ENCODE data around the gene ANO4. TPM values are rescaled to one million over a fixed set of nuclear protein-coding genes. Genes with fewer than 3 reads are reported as not detected.
"Not testable (repeated sequence)": the region's sequence is repeated elsewhere in the genome, so short reads cannot be mapped to it uniquely, and the experiment has no call there.

ANO4 gene
- total RNA-seq, 1 donor from 2014 or later = not detected

- intact Hi-C loops (cut with micrococcal nuclease) = no loop called here
Measured at GRCh38 chr12:100987552-100988521, 193.3 kb downstream of the ANO4 start.

GRCh38 chr12:100989509-100989908 lies 194.9 kb downstream of the ANO4 start:
- intact Hi-C loops (cut with micrococcal nuclease) = not testable (repeated sequence)

GRCh38 chr12:100991102-100991501 lies 196.5 kb downstream of the ANO4 start:
- intact Hi-C loops (cut with micrococcal nuclease) = no loop called here

- intact Hi-C loops (cut with micrococcal nuclease) = no loop called here
Measured at GRCh38 chr12:100992194-100992593, 197.6 kb downstream of the ANO4 start.

- intact Hi-C loops (cut with micrococcal nuclease) = no loop called here
Measured at GRCh38 chr12:100993916-100994450, 199.4 kb downstream of the ANO4 start.

- intact Hi-C loops (cut with micrococcal nuclease) = no loop called here
Measured at GRCh38 chr12:100995201-100995600, 200.6 kb downstream of the ANO4 start.

GRCh38 chr12:100995771-100996170 lies 201.2 kb downstream of the ANO4 start:
- intact Hi-C loops (cut with micrococcal nuclease) = no loop called here

- intact Hi-C loops (cut with micrococcal nuclease) = no loop called here
Measured at GRCh38 chr12:101001669-101002068, 207.1 kb downstream of the ANO4 start.

- intact Hi-C loops (cut with micrococcal nuclease) = no loop called here
Measured at GRCh38 chr12:101002696-101003419, 208.3 kb downstream of the ANO4 start.

- intact Hi-C loops (cut with micrococcal nuclease) = no loop called here
Measured at GRCh38 chr12:101004898-101005297, 210.3 kb downstream of the ANO4 start.

- intact Hi-C loops (cut with micrococcal nuclease) = no loop called here
Measured at GRCh38 chr12:101009274-101009673, 214.7 kb downstream of the ANO4 start.

GRCh38 chr12:101010896-101011295 lies 216.3 kb downstream of the ANO4 start:
- intact Hi-C loops (cut with micrococcal nuclease) = no loop called here

GRCh38 chr12:101013993-101014392 lies 219.4 kb downstream of the ANO4 start:
- intact Hi-C loops (cut with micrococcal nuclease) = no loop called here

GRCh38 chr12:101015044-101015443 lies 220.5 kb downstream of the ANO4 start:
- intact Hi-C loops (cut with micrococcal nuclease) = no loop called here

GRCh38 chr12:101018540-101018939 lies 224.0 kb downstream of the ANO4 start:
- intact Hi-C loops (cut with micrococcal nuclease) = no loop called here

GRCh38 chr12:101019201-101019600 lies 224.6 kb downstream of the ANO4 start:
- intact Hi-C loops (cut with micrococcal nuclease) = no loop called here

GRCh38 chr12:101019667-101020066 lies 225.1 kb downstream of the ANO4 start:
- intact Hi-C loops (cut with micrococcal nuclease) = no loop called here

GRCh38 chr12:101021442-101021841 lies 226.9 kb downstream of the ANO4 start:
- intact Hi-C loops (cut with micrococcal nuclease) = no loop called here

GRCh38 chr12:101021911-101022388 lies 227.4 kb downstream of the ANO4 start:
- intact Hi-C loops (cut with micrococcal nuclease) = no loop called here

GRCh38 chr12:101027200-101027599 lies 232.6 kb downstream of the ANO4 start:
- intact Hi-C loops (cut with micrococcal nuclease) = no loop called here

- intact Hi-C loops (cut with micrococcal nuclease) = no loop called here
Measured at GRCh38 chr12:101027816-101028215, 233.2 kb downstream of the ANO4 start.
